Middle frontal gyrus (tissue), 1 donor: ENCODE results near the gene EIF1B.
A peak's percentile ranks its signal among the peaks of the same experiment; 100 is the strongest.

Experiments used
- DNase-seq: peaks from one replicate; pipeline ENCODE4 v3.0.0-alpha.2; 2015; ENCODE audit warnings: low spot score; ENCODE audit errors: extremely low spot score

The EIF1B gene

GRCh38 chr3:40308725-40309417 is 636 bp upstream of the EIF1B start:
- DNase-seq, result no peak

DNA sequence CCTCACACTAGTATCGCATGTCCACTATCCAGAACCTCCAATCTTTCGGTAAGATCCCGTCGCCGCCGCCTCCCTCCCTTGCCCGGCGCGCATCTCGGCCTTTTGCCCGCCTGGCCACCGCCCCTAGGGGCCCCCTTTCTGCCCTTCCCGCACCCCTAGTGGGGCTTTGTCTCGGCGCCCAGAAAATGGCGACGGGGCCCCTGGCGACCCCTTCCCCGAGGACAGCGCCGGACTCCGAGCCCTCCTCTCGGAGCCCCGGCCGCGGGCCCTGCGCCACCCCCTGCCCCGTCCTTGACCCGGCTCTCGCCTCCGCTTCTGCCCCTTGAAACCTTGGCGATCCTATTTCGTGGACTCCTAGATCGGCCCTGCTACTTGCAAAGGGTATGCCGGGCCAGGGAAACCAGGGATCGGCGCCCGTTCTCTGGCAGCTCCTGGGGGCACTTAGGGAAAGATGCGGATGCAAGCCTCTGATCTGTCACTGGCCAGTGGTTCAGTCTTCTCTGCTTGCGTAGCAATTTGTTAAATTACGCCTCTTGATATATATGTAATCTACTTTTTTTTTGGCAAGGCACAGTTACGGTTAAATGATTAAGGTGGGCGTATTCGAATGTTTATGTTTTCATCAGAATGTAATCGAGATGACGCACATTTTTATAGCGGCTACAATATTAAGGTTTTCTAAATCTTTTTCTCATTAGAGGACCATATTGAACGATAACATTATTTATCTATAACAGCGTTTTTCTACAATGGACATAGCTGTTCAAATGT is 603 bp downstream of the EIF1B start:
- no peak for DNase-seq

DNA sequence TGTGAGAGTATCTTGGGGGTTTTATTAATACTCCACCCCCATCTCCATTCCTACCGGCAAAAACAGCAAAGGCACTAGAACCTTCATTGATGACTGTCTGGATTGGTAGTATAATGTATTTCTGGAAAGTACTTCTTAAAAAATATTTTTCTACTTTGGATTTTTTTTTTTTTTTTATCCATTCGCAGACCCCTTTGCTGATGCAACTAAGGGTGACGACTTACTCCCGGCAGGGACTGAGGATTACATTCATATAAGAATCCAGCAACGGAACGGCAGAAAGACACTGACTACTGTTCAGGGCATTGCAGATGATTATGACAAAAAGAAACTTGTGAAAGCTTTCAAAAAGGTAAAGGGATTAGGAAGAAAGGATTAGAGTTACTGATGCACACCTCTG is 1.2 kb downstream of the EIF1B start:
- DNase-seq, result no peak

GRCh38 chr3:40312661-40313226 is 3.2 kb downstream of the EIF1B start:
- DNase-seq, result no peak

GRCh38 chr3:40313975-40314860 is 4.7 kb downstream of the EIF1B start:
- no peak for DNase-seq

DNA sequence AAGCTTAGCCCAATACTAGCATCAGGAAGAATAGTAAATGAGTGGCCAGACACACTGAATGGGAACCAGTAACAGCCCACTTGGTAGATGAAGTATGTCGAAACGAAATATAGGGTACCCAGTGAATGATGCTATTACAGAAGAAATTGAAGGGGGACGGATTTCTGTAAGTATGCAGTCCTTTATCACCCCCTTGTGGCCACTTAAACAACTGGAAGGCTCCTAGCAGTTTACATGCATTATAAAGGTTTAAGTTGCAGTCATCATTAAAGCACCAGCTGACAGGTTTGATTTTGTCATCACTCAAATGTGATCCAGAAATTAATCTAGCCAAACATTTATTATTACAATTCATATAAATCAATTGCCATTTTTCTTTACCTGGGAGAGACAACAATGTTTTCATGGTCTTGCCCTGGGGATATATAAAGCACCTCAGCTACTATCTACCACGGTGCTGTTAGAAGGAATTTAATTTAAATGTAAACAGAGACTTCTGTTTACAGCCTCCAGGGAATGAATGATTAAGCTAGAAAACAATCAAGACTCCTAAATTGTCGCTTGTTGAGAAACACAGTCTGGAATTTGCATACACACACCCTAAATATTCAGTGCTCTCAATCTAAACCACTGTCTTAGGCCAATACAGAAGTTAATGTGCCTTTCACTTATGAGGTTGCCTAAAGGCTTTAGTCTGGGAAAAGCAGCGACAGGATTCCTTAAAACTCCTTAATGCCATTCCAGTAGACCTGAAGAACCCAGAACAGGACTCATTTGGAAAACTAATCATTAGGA is 7.8 kb downstream of the EIF1B start:
- peak; percentile 61 for DNase-seq

DNA sequence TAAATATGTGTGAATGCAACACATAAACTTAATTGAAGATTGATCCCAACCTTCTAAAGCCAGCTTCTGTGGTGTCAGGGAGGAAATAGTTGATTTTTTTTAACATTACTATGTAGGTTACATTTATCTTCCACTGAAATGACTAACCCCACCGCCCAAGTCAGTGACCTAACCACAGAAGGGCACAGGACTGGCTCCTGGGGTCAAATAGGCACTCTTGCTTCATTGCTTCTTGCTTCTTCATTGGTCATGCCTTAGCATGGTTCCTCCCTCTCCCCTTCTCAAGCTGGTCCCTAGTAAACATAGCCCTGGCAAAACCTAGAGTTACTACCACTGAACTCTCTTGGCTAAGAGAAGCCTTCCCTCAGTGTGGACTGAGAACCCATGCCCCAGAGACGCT is 12.3 kb downstream of the EIF1B start:
- no peak for DNase-seq

- no peak for DNase-seq
Observed at GRCh38 chr3:40323946-40324345, 14.4 kb downstream of the EIF1B start.

GRCh38 chr3:40324621-40325020 is 15.1 kb downstream of the EIF1B start:
- no peak for DNase-seq

GRCh38 chr3:40325465-40325864 is 16.0 kb downstream of the EIF1B start:
- DNase-seq, result no peak

DNA sequence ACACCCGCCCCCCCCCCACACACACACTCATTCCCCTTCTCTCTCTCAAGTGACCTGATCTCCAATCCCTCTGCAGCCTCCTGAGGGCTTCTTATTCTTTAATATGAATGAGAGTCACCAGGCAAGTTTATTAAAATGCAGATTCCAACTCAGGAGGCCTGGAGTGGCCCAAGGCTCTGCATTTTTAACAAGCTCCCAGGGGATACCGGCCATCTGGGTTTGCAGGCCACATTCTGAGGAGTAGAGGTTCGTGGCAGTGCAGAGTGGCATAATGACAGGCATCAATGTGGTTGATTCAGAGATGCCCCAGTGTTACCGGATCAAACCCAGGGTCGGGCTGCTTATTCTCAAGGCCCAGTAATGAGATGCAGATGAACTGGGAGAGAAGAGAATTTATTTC is 18.9 kb downstream of the EIF1B start:
- DNase-seq, result no peak

DNA sequence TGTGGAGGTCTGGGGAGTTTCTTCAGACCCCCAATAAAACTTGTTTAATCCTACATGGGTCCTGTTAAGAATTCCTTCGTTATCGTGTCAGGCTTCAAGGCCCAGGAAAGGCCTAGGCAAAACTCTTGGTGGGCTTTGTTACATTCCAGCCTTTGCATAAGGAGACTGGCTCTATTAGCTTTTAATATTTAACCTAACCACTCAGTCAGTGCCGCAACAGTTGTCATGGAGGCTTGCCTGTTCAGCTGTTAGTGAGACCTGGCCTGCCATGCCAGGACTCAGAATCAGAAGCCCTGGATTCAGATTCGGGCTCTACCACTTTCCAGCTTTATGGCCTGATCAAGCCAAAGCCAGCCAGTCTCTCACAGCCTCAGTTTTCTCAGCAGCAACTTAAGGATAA is 19.6 kb downstream of the EIF1B start:
- no peak for DNase-seq

DNA sequence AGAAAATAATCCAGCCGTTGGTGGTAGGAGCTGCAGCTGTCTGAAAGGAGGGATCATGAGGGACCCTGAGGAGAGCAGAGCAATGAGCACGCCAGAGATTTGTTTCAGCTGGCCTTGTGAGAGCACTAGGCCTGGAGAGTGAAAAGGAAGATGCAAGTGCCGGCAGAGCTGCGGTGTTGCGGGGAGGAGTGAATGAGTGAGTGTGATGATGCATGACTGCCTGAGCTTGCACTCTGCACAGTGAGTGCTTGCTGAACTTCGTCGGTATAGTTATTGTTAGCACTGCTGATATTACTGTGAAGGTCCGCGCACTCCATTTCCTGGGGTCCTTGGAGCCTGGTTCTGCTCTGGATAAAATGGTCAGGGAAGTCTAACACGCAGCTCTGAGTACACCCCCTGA is 23.2 kb downstream of the EIF1B start:
- DNase-seq, result no peak

GRCh38 chr3:40333416-40333815 is 23.9 kb downstream of the EIF1B start:
- no peak for DNase-seq

DNA sequence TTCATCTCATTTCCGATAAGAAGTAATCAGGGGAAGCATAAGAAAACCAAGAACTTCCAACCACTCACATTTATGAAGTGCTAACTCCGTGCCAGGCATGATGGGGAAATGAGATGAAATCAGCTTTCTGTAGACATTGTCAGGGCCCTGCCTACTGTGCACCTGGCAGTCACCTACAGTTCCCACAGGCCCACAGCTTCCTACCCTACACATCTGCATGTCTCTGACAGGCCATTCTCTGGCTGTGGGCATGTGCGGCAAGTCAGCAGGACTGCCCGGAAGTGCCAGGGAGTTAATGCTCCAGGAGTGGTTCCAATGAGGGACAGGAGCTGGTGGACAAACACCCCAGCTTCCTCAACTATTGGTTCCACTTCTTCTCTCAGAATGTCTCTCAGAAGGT is 24.3 kb downstream of the EIF1B start:
- DNase-seq, result no peak

GRCh38 chr3:40336101-40336500 is 26.6 kb downstream of the EIF1B start:
- DNase-seq, result no peak

DNA sequence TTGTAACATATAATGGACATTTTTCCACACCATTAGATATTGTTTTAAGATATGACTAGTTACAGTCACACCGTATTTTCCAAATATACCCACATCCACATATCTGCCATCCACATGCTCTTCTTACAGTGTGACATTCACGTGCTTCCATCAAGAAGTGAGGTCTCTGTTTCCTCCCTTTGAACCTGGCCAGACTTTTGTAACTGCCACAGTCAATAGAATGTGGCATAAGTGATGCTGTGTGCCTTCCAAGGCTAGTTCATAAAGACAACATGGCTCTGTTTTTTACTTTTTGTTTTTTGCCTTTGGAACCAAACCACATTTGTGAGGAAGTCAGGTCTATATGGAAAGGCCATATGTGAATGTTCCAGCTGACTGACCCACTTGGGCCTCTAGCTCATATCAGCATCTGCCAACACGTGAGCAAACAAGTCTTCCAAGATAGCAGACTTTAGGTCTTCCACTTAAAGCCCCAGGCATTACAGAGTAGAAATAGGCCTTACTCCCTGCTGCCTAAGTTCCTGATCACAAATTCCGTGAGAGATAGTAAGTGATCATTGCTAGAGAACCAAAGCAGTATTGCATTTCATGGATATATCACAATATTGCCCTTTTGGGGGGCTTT is 27.1 kb downstream of the EIF1B start:
- DNase-seq, result no peak

DNA sequence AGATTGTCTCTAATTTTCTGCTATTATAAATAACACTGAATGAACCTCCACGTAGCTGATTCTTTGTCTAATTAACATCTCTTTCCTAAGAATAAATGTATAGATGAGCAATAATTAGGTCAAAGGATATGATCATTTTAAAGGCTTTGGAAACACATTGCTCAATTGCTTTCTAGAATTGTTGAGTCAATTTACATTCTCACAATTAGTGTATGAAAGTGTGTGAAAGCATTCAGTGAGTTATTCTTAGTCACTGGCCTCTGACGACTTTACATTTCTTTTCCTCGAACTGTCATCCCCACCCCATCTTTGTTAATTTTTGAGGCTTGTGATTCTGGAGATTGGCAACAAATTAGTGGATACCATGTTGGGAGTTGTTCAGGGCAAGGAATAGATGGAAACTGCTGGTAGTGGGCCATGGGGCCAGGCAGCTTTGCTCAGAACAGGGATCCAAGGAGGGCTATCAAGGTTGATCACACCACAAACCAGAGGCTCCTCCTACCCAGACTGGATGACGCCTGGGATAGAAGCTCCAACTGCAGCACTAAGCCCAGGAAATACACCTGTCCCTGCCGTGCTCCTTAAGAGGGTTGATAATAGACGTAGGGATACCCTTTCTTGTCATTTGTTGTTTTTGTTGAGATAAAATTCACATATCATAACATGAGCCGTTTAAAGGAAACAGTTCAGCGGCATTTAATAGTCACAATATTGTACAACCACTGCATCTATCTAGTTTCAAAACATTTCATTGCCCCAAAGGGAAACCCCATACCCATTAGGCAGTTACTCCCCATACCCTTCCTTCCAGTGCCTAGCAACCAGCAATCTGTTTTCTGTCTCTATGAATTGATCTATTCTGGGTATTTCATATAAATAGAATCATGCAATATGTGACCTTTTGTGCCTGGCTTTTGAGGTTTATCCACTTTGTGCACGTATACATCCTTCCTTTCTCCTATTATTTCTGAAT is 27.9 kb downstream of the EIF1B start:
- no peak for DNase-seq

- no peak for DNase-seq
Observed at GRCh38 chr3:40339871-40340270, 30.4 kb downstream of the EIF1B start.
